Aorta (tissue), 5 donors: Measurements from ENCODE around the gene GRPEL1. TPM values are rescaled to one million over a fixed set of nuclear protein-coding genes. Genes with fewer than 3 reads are reported as not detected.

ENCODE experiments used
- ATAC-seq: fragments of 200-7000 bp; cut with Tn5 transposase; one replicate; pipeline ENCODE4 v1.9.1; 2022; ENCODE audit warnings: moderate library complexity; ENCODE audit not compliant: low FRiP score
- DNase-seq, 2 donors: peaks; one replicate each; pipeline ENCODE4 v3.0.0-alpha.2; 2020
- H3K27ac ChIP-seq, 2 donors: one replicate each; pipeline ENCODE4 v1.5.1; 2013; ENCODE audit warnings: low read length in 2 of 2, mild to moderate bottlenecking in 2 of 2, moderate library complexity in 2 of 2, control low read depth in 1 of 2, inconsistent platforms in 1 of 2, low read depth in 1 of 2
- H3K27me3 ChIP-seq, 2 donors: one replicate each; pipeline ENCODE4 v1.6.1; 2013; ENCODE audit warnings: control low read depth in 1 of 2, low read length in 1 of 2, mild to moderate bottlenecking in 1 of 2, moderate library complexity in 1 of 2; ENCODE audit not compliant: insufficient read depth in 2 of 2, control insufficient read depth in 1 of 2
- H3K36me3 ChIP-seq, 2 donors: one replicate each; pipeline ENCODE4 v1.6.1; 2013; ENCODE audit warnings: control low read depth in 1 of 2, low read length in 1 of 2, mild to moderate bottlenecking in 1 of 2; ENCODE audit not compliant: insufficient read depth in 2 of 2, control insufficient read depth in 1 of 2
- H3K4me1 ChIP-seq, 2 donors: one replicate each; pipeline ENCODE4 v1.6.1; 2013; ENCODE audit warnings: low read length in 2 of 2, control low read depth in 1 of 2, mild to moderate bottlenecking in 1 of 2, moderate library complexity in 1 of 2; ENCODE audit not compliant: insufficient read depth in 2 of 2, control insufficient read depth in 1 of 2
- H3K4me3 ChIP-seq, 2 donors: one replicate each; pipeline ENCODE4 v1.5.1; 2013; ENCODE audit warnings: low read length in 2 of 2, control low read depth in 1 of 2, mild to moderate bottlenecking in 1 of 2
- H3K9me3 ChIP-seq: one replicate; pipeline ENCODE4 v1.6.1; 2013; ENCODE audit warnings: mild to moderate bottlenecking, low read length; ENCODE audit not compliant: control insufficient read depth
- WGBS, 2 donors: extraction: QIAGEN DNeasy Blood & Tissue Kit; methylation state at CpG; one replicate each; pipeline ENCODE4 v1.1.7; 2013; 5-methylcytosine and 5-hydroxymethylcytosine counted together
- intact Hi-C, 2 donors: fragments of 100-400 bp; cut with DNase I; formaldehyde crosslinking; loops; one replicate each; pipeline versions ENCODE4 v1.14.2 to v1.15.0; 2022
- polyA plus RNA-seq, 2 donors: library from polyadenylated mRNA; stranded (reverse); fragments of 200-250 nt; gene quantifications; one replicate each; pipeline ENCODE4 v1.2.3, GENCODE V29; 2013
- total RNA-seq, 2 donors: library from RNA; stranded (reverse); fragmentation: NEBNext Ultra II Directional; extraction: Animal tissue kit (Norgen Biotek cat#: 25700); gene quantifications; one replicate each; pipeline ENCODE4 v1.2.1, GENCODE V29; 2021
- donor health status: healthy with polysubstance abuse.
- donor health status: Bipolar disorder and iron deficiency.
- donor health status: DM: no; HTN: no; CAD: no.
- donor health status: DM: no; HTN: no; CAD: no.
- donor health status: DM: yes; HTN: yes; CAD: no.

The GRPEL1 gene
- total and polyA plus RNA-seq, 4 donors, result 11.1 to 22.0 (median 18.7) TPM

GRCh38 chr4:7101692-7102515 lies 34.0 kb upstream of the GRPEL1 start:
- Histone ChIP-seq H3K27ac (no peak overlapping the region), H3K9me3 (no peaks in the 10 kb centered on the region), H3K4me3 (peak overlapping the region in 1 of 2 donors; percentile 20), H3K4me1 (no peaks in the 10 kb centered on the region), H3K36me3 (no peaks in the 10 kb centered on the region), H3K27me3 (no peaks in the 10 kb centered on the region)
- WGBS, 2 donors, result 26 to 30% methylated on average over 21 to 24 of the region's 24 CpGs
- intact Hi-C loops, result no loop called here
- peak; percentile 85 to 88 for DNase-seq
- peak; percentile 74 for ATAC-seq

GRCh38 chr4:7096236-7096635 lies 28.4 kb upstream of the GRPEL1 start:
- peak in 1 of 2 donors; percentile 13 for DNase-seq
- H3K27me3 ChIP-seq, result no peaks in the 10 kb centered on the region
- 61 to 71% methylated on average over 7 of the region's 7 CpGs for WGBS, 2 donors
- no peaks in the 10 kb centered on the region for H3K4me1 ChIP-seq
- ATAC-seq, result no peak
- no peaks in the 10 kb centered on the region for H3K36me3 ChIP-seq
- H3K4me3 ChIP-seq, result no peak overlapping the region
- H3K9me3 ChIP-seq, result no peaks in the 10 kb centered on the region
- intact Hi-C loops, result no loop called here
- H3K27ac ChIP-seq, result no peak overlapping the region

GRCh38 chr4:7095611-7096155 lies 27.8 kb upstream of the GRPEL1 start:
- H3K27me3 ChIP-seq, result no peaks in the 10 kb centered on the region
- no peak overlapping the region for H3K4me3 ChIP-seq
- H3K4me1 ChIP-seq, result no peaks in the 10 kb centered on the region
- intact Hi-C loops, result no loop called here
- DNase-seq (peak in 1 of 2 donors; percentile 63), ATAC-seq (no peak)
- no peaks in the 10 kb centered on the region for H3K9me3 ChIP-seq
- no peak overlapping the region for H3K27ac ChIP-seq
- no peaks in the 10 kb centered on the region for H3K36me3 ChIP-seq
- WGBS, 2 donors, result 82 to 88% methylated on average over 15 to 16 of the region's 16 CpGs

- intact Hi-C loops, result no loop called here
- peak in 1 of 2 donors; percentile 56 for DNase-seq
These were observed 27.1 kb upstream of the GRPEL1 start for GRCh38 chr4:7094916-7095315.

GRCh38 chr4:7092026-7092425 lies 24.2 kb upstream of the GRPEL1 start:
- Histone ChIP-seq H3K36me3 (no peaks in the 10 kb centered on the region), H3K4me3 (no peak overlapping the region), H3K27me3 (no peaks in the 10 kb centered on the region), H3K9me3 (no peaks in the 10 kb centered on the region), H3K27ac (no peak overlapping the region), H3K4me1 (peaks cover 2% of the 10 kb centered on the region in 2 donors)
- DNase-seq, result no peak
- 66 to 78% methylated on average over 3 of the region's 3 CpGs for WGBS, 2 donors
- intact Hi-C loops, result no loop called here
- ATAC-seq, result no peak

More at GRCh38 chr4:7094916-7095315, 27.1 kb upstream of the GRPEL1 start:
- no peak for ATAC-seq
- no peak overlapping the region for H3K27ac ChIP-seq
- WGBS, 2 donors, result 89 to 93% methylated on average over 10 of the region's 10 CpGs
- H3K36me3 ChIP-seq, result no peaks in the 10 kb centered on the region
- no peaks in the 10 kb centered on the region for H3K9me3 ChIP-seq
- H3K27me3 ChIP-seq, result no peaks in the 10 kb centered on the region
- H3K4me1 ChIP-seq, result no peaks in the 10 kb centered on the region
- H3K4me3 ChIP-seq, result no peak overlapping the region

GRCh38 chr4:7089213-7089986 lies 21.5 kb upstream of the GRPEL1 start:
- Histone ChIP-seq H3K27me3 (no peaks in the 10 kb centered on the region), H3K4me3 (no peak overlapping the region), H3K4me1 (peaks cover 2% of the 10 kb centered on the region in 2 donors), H3K9me3 (no peaks in the 10 kb centered on the region), H3K27ac (no peak overlapping the region), H3K36me3 (no peaks in the 10 kb centered on the region)
- WGBS, 2 donors, result 8% methylated on average over 5 of the region's 5 CpGs
- intact Hi-C loops, result no loop called here
- no peak for DNase-seq
- no peak for ATAC-seq

GRCh38 chr4:7087036-7087435 lies 19.2 kb upstream of the GRPEL1 start:
- H3K9me3 ChIP-seq, result no peaks in the 10 kb centered on the region
- DNase-seq, result no peak
- H3K4me1 ChIP-seq, result peaks cover 2% of the 10 kb centered on the region in 2 donors
- ATAC-seq, result no peak
- no peak overlapping the region for H3K27ac ChIP-seq
- H3K27me3 ChIP-seq, result no peaks in the 10 kb centered on the region
- no peak overlapping the region for H3K4me3 ChIP-seq
- intact Hi-C loops, result no loop called here
- WGBS, 2 donors, result 80 to 82% methylated on average over 3 of the region's 3 CpGs
- no peaks in the 10 kb centered on the region for H3K36me3 ChIP-seq

GRCh38 chr4:7086384-7086783 lies 18.5 kb upstream of the GRPEL1 start:
- no peak for ATAC-seq
- Histone ChIP-seq H3K4me3 (no peak overlapping the region), H3K9me3 (no peaks in the 10 kb centered on the region), H3K4me1 (peaks cover 2% of the 10 kb centered on the region in 2 donors), H3K27ac (no peak overlapping the region), H3K27me3 (no peaks in the 10 kb centered on the region), H3K36me3 (no peaks in the 10 kb centered on the region)
- intact Hi-C loops, result no loop called here
- DNase-seq, result no peak
- WGBS, 2 donors, result 47 to 54% methylated on average over 1 of the region's 1 CpG
